Measurements from ENCODE around the gene PGM1. TPM values are rescaled to one million over a fixed set of nuclear protein-coding genes. Genes with fewer than 3 reads are reported as not detected.

PGM1 gene
- total RNA-seq, 1 donor from 2014 or later, result 33.7 TPM

DNA sequence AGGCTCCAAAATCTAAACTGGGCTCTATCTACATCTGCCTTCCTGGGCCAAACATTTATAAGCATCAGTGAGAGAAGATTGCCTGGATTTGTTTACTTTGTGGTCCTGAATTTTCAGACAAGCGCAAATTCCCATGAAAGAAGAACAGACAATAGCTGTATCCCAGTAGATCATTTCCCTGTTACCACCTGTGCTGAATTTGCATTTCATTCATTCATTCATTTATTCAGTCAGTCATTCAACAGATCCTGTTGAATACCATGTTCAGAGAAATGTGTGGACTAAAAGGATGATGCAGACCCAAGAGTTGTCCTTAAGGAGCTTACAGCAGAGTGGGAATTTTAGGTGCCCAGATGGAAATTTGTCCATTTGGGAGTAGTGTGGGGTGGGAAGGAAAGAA is 2.2 kb downstream of the PGM1 start:
- no peak for DNase-seq (ENCODE audit: low spot score)
- no peak for ATAC-seq
- intact Hi-C loops (cut with DNase I), result no loop called here

DNA sequence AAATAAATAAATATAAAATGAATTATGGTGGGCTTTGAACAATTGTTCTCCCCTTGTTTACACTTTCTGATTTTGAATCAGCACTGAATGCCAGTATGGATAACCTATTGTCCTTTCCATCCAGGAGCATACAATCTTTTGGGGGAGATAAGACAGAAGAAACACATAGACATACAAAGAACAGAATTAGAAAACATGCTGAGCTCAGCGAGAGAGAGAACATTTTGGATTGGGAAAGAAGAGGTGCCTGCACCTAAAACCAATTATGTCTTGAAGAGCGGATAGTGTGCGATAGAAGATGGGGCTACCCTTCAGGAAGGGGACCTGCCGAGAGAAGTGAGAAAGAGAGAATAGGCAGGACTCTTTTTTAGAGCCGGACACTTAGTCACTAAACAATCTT is 6.6 kb downstream of the PGM1 start:
- intact Hi-C loops (cut with DNase I), result no loop called here
- ATAC-seq (no peak), DNase-seq (ENCODE audit: low spot score) (no peak)

DNA sequence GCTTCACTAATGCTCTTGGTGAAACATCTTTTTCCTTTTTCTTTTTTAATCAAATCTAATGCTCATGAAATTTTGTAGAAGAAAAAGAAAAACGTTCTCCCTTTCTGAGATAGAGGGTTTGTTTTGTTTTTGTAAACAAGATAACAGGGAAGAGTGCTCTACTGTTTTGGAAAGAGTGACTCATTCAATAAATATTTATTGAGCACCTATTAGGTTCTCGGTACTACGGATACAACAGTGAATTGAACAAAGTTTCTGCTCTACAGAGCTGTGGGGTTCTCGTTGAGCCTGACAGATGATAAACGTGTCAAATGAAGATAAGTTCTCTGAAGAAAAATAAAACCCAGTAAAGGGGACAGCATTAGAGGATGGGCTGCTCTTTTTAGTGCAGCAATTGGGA is 7.0 kb downstream of the PGM1 start:
- no peak for ATAC-seq
- no peak for DNase-seq (ENCODE audit: low spot score)
- intact Hi-C loops (cut with DNase I), result no loop called here

DNA sequence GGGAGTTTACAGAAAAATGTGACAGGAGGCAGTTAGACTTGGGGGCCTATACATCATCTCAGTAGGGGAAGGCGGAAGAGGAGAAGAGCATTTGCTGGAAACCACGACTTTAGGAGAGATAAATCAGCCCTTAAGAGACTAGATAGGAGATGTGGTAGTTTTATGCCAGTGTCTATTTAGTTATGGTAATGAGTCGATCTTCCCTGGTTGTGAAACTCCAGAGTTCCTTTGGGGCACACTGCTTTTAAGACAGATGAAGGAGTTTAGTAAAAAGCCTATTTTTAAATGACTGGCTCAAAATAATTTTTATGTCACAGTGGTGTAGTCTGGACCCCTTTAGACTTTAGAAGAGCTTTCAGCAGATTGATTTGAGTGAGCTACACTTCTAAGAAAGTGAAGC is 7.8 kb downstream of the PGM1 start:
- intact Hi-C loops (cut with DNase I), result no loop called here
- peak; percentile 49 for ATAC-seq
- no peak for DNase-seq (ENCODE audit: low spot score)

DNA sequence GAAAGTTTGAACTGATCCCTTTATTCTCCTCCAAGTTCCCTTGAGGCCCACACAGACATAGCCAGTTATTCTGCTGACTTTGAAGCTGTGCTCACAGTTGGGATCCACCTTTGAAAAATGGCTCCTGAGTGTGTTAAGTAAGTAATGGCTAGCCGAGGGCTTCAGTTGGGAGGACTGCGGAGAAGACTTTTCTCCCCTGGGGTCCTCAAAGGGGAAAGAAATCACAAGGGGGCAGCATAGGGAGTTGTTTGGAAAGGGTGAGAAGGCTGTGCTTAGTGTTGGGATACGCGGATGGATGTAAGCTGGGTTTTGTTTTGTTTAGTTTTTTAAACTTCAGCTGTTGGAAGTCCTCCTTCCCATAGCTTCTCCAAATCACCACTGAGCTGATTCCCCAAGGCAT is 8.3 kb downstream of the PGM1 start:
- ATAC-seq (no peak), DNase-seq (ENCODE audit: low spot score) (no peak)
- intact Hi-C loops (cut with DNase I), result no loop called here

DNA sequence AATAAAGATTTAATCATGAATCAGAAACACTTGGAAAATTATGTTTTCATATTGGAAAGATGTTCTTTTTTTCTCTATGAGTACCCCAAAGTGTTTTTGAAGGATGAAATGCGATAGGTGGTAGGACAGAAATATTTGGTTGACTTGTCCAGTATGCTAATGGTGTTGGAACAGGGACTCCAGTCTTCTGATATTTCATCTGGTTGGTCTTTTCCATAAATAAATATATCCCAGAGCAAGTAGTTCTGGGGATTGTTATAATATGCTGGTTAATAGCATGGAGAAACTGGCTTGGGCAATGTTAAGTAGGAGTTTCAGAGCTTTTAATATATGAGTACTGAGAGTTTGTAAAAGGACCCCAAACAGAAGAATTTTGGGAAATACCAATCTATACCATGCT is 8.7 kb downstream of the PGM1 start:
- intact Hi-C loops (cut with DNase I), result no loop called here
- no peak for ATAC-seq
- no peak for DNase-seq (ENCODE audit: low spot score)

DNA sequence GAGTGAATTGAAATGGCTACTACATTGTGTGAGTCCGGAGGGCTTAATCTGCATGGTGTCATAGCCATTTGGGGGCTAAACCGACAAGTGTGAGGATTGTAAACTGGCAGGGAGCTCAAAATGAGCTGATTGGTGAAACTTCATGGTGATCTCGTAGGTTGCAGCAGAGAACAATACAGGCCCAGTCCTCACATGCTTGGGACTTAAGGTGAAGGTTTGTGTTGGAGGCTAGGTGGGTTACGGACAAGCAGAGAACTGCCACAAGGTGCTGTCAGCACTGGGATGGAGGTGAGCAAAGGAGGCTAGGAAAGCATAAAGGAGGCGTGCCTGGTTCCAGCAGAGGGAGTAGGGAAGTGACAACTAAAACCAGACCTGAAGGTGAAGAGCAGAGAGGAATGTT is 9.4 kb downstream of the PGM1 start:
- DNase-seq (ENCODE audit: low spot score) (no peak), ATAC-seq (no peak)
- intact Hi-C loops (cut with DNase I), result no loop called here

DNA sequence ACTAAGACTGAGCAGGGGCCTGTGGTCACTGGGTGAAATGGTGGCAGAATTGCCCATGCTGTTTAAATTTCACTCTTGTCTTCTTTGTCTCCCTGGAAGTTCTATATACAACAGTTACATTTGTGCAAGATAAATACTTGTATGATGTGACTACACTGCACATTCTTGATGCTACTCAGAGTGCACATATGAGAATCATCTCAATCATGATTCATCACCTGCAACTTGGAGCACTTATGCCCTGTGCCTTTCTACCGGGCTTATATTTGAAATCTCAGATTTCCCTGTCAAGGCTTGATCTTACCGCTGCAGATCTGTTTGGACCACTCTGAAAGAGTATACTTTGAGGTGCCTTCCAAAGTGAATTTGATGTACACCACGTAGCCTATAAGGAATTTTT is 10.6 kb downstream of the PGM1 start:
- ATAC-seq, result no peak
- intact Hi-C loops (cut with DNase I), result no loop called here
- DNase-seq (ENCODE audit: low spot score), result no peak

DNA sequence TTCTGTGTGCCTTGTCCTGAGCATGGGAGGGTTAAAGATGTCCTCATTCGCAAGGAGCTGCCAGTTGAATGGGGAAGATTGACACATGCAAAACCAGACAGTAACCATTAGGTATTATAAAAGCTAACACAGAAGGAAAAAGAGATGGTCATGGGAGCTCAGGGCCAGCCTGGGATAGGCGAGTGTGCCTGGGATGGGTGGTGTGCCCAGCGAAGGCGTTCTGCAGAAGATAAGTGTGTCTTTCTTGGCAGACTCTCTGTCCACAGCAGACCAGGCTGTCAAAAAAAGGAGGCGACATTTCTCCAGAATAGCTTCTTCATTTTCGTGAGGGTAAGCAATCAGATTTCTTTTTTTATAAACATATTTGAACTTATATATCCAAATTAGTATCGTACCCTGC is 14.1 kb downstream of the PGM1 start:
- no peak for ATAC-seq
- DNase-seq (ENCODE audit: low spot score), result no peak
- intact Hi-C loops (cut with DNase I), result no loop called here

DNA sequence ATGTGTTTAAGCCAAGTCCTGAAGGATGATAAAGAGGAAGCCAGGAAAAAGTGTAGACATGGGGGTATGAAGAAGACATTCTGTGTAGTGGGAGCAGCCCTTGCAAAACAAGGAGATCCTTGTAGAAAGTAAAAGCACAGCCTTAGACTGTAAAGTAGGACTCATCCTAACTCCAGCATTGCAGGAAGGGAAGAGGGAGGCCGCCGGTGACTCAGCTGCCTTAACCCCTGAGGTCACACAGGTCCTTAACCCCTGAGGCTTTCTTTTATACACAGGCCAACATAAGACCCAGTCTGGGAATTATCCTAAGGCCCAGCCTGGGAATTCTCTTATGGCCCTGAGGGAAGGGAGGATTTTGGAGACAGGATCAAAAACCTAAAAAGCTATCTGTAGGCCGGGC is 18.0 kb downstream of the PGM1 start:
- DNase-seq (ENCODE audit: low spot score) (no peak), ATAC-seq (no peak)
- intact Hi-C loops (cut with DNase I), result loop anchor here (10.0 kb wide), 2 partner anchors 524 to 634 kb away; no protein-coding TSS in a partner anchor

DNA sequence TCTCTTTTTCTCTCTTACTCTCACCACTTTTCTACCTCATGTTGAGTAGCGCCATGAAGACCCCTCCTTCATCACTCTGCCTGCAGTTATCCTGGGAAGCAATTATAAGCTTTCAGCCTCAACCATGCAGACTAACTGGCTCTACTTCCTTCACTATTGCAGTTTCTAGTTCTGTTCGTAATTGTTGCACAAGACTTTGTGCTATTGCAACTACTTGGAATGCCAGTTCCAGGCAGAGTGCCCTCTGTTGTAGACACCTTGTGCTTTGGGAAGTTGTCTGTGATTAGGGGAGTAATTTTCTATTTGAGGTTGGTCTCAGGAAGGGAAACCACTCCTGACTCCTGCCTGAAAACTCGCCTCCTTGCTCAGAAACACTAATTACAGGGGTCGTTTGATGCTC is 19.4 kb downstream of the PGM1 start:
- intact Hi-C loops (cut with DNase I), result loop anchor here (10.0 kb wide), 2 partner anchors 522 to 632 kb away; no protein-coding TSS in a partner anchor
- ATAC-seq (no peak), DNase-seq (ENCODE audit: low spot score) (no peak)

DNA sequence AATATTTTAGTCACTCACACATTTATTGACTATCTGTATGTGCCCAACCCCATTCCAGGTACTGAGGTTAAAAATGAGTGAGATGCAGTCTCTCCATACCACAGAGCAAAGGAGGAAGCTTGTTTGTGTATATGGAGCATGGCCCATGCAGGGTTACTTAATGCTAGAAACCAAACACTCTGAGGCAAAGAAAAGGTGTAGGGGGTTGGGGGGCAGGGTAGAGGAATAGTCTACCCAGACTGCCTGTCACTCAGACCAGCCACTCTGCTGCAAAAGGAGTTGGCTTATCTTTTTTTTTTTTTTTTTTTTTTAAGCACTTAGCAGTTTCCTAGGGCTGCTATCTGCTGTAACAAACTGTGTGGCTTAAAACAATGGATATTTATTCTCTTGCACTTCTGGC is 19.8 kb downstream of the PGM1 start:
- ATAC-seq, result no peak

DNA sequence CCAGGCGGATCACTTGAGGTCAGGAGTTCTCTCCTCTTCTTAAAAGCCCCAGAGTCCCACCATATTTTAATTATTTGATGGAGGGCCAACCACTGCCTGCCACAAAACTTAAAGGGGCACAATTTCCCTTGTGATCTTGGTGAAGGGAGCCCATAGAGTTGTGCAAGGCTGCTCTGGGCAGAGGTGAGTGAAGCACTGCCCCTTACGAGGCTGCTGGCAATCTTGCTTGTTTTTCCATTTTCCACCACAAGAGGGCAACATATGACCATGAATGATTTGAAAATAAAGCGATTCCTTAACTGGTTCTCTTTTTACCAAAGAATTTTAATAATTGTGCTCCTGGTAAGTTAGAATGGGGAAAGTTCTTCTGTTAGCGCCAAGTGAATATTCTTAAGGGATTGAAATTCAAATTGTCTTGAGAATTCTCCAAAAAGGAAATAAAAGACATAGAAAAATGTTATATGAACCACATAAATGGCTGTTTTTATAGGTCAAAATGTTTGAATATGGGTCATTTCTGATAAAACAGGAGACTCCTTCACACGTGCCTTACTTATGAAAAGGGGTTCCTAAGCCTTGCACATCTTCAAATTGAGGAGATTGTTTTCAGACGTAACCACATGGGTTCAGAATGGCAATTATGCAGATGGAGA is 22.7 kb downstream of the PGM1 start:
- ATAC-seq (peak; percentile 82), DNase-seq (ENCODE audit: low spot score) (peak; percentile 69)
- intact Hi-C loops (cut with DNase I), result loop anchor here (10.0 kb wide), 2 partner anchors 519 to 629 kb away; no protein-coding TSS in a partner anchor

More for the DNA sequence above, 19.8 kb downstream of the PGM1 start:
- intact Hi-C loops (cut with DNase I), result loop anchor here (10.0 kb wide), 2 partner anchors 522 to 632 kb away; no protein-coding TSS in a partner anchor
- DNase-seq (ENCODE audit: low spot score), result no peak

DNA sequence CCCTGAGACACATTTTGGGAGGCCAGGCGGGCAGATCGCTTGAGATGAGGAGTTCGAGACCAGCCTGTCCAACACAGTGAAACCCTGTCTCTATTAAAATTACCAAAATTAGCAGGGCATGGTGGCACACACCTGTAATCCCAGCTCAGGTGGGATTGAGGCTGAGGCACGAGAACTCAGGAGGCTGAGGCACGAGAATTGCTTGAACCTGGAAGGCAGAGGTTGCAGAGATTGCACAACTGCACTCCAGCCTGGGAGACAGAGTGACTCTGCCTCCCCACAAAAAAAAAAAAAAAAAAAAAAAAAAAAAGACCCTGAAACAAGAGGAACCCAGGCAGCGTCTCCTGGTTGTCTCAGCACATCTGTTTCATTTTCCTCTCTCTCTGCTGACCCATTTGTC is 24.2 kb downstream of the PGM1 start:
- intact Hi-C loops (cut with DNase I), result loop anchor here (10.0 kb wide), 2 partner anchors 517 to 627 kb away; no protein-coding TSS in a partner anchor
- ATAC-seq, result no peak

DNA sequence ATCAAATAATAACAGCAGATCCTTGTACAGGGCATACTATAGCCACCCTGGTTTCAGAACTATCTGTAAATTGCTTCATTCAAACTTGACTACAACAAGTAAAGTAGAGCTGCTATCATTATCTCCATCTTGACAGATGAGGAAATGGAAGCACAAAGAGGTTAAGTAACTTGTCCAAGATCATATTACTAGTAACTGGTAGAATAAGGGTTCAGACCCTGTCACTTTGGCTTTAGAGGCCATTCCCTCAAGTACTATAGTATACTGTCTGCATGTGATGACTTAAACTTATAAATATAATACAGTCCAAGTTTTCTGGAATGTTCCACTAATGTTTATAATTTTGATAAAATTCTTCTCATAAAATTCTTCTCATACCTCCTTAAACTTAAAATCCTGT is 24.8 kb downstream of the PGM1 start:
- no peak for ATAC-seq

More for the DNA sequence above, 24.2 kb downstream of the PGM1 start:
- no peak for DNase-seq (ENCODE audit: low spot score)

DNA sequence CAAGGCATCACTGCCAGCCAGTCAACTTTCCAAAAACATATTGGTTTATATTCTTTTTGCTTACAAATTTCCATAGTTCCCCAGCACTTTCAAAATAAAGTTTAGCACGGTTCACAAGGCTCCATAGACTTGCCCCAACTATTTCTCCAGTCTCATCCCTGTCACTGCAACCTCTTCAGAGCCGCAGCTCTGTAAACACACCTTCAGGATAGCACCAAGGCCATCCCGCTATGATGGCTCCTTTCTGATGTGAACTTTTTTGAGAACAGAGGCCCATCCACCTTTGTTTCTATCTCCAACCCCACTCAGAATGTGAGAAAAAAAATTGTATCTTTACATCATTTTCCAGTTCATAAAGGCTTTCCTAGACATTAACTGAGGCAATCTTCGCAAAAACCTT is 26.3 kb downstream of the PGM1 start:
- intact Hi-C loops (cut with DNase I), result loop anchor here (10.0 kb wide), 2 partner anchors 515 to 625 kb away; no protein-coding TSS in a partner anchor
- ATAC-seq, result no peak
- DNase-seq (ENCODE audit: low spot score), result no peak

More for the DNA sequence above, 24.8 kb downstream of the PGM1 start:
- intact Hi-C loops (cut with DNase I), result loop anchor here (10.0 kb wide), 2 partner anchors 517 to 627 kb away; no protein-coding TSS in a partner anchor
- DNase-seq (ENCODE audit: low spot score), result no peak

DNA sequence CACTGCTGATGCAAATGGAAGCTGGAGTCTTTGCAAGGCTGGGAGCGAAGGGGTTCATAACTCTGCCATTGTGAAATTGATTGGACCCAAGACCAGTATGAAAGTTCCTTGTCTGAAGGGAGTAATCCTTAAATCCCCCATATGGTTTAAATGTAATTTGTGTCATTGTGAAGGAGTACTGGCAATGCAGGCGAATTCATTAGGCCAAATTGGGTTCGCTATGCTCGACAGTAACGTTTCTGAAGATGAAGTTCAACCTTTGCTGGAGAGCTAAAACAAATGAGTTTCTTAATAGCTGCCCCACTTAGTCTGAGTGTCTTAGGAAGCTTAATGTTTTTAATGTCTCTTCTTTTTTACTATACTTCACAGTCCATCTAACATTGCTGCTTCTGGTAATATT is 27.5 kb downstream of the PGM1 start:
- ATAC-seq, result no peak
- no peak for DNase-seq (ENCODE audit: low spot score)
- intact Hi-C loops (cut with DNase I), result no loop called here

DNA sequence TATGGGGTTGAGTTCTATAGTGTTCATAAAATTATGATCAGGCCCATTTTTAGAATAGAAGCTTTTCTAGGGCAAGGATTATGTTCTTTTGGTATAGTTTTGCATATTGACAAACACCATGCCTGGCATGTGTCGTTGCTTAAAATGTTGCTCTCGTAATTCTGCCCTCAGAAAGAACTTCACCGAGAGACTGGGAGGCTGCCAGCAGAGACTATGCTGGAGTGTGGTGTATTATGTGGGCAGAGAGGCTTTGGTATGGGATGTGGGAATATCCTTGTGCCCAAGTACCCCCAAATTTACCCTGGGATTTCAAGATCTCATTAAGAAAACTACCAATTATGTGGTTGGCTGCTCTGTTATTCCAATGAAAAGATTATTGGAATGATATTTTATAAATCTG is 27.9 kb downstream of the PGM1 start:
- ATAC-seq, result no peak
- intact Hi-C loops (cut with DNase I), result no loop called here
- no peak for DNase-seq (ENCODE audit: low spot score)

DNA sequence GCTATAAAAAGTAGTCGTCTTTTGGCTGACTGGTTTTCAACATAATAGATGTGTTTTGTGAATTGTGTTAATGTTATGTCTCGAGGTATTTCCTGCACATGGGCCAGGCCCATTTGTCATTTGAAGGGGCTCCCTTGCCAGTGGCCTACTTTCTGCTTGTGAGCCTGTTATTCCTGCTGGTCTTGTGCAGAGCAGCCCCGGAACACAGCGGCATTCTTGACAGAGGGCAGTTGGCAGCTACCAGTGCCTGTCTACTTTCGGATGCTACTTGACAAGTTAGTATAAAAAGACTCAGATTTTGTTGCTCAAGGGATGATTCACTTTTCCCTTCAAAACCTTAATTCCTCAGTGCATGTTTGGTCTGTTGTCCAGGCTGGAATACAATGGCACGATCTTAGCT is 28.5 kb downstream of the PGM1 start:
- no peak for ATAC-seq
- no peak for DNase-seq (ENCODE audit: low spot score)
- intact Hi-C loops (cut with DNase I), result no loop called here

DNA sequence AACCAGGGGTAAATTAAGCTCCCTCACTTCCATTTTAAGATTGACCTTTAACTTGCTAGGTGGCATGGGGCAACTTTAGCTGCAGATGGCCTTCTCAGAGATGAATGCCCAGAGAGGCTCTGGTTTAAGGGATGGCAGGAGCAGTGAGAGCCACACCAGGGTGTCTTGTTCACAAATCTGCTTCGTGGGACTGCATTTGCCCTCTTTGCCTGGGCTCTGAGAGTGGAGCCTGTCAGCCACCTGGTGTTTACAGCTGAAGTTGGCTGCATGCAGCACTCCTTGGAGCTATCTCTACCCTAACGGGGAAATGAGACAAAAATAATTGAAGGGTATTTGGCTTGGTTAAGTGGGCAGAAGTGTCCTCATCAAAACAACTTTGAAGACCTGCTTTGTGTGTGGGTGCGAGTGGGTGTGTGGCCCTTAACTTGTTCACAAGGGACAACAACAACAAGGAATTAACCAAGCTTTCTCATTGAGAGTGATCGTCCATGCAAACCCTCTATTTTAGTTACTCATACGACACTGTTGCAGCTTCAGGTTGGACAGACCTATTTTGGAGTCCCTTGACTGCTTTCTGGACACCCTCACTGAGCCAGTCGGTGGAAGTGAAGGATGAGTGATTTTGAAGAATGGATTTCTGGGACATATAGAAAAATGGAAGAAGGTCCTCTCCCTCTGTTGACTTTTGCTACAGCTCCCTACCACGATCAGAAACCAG is 29.8 kb downstream of the PGM1 start:
- no peak for ATAC-seq
- intact Hi-C loops (cut with DNase I), result no loop called here

More for the DNA sequence above, 29.8 kb downstream of the PGM1 start:
- no peak for DNase-seq (ENCODE audit: low spot score)

Data from sciatic nerve (tissue), 2 donors.